GM23338 (cell line): ENCODE results near the gene USH1G. TPM values are rescaled to one million over a fixed set of nuclear protein-coding genes. Genes with fewer than 3 reads are reported as not detected.

Experiments
- ATAC-seq: fragments of 200-7000 bp; cut with Tn5 transposase; 3 replicates; pipeline ENCODE4 v1.9.1; 2020
- DNase-seq: peaks from one replicate; pipeline ENCODE4 v3.0.0-alpha.2; 2015; ENCODE audit warnings: low spot score
- H2AFZ ChIP-seq: fragments of 200-600 bp; sonication (generic); 2 replicates; pipeline ENCODE4 v1.8.0; 2016; ENCODE audit warnings: antibody characterized with exemption, mild to moderate bottlenecking, moderate library complexity
- H3F3A ChIP-seq: fragments of 200-600 bp; sonication (generic); replicated peaks from 2 replicates; pipeline ENCODE4 v1.8.0; 2017; ENCODE audit warnings: antibody characterized with exemption, mixed run types, low read depth
- H3K27ac ChIP-seq: fragments of 200-600 bp; sonication (generic); 2 replicates; pipeline ENCODE4 v1.6.1; 2016; ENCODE audit warnings: low read depth
- H3K27me3 ChIP-seq: fragments of 200-600 bp; sonication (generic); 2 replicates; pipeline ENCODE4 v1.8.0; 2016; ENCODE audit warnings: mild to moderate bottlenecking, mixed run types, moderate library complexity; ENCODE audit not compliant: insufficient read depth
- H3K36me3 ChIP-seq: fragments of 200-600 bp; sonication (generic); 2 replicates; pipeline ENCODE4 v1.8.0; 2016; ENCODE audit warnings: mild to moderate bottlenecking; ENCODE audit not compliant: insufficient read depth
- H3K4me1 ChIP-seq: fragments of 200-600 bp; sonication (generic); 2 replicates; pipeline ENCODE4 v1.8.0; 2016; ENCODE audit warnings: mild to moderate bottlenecking, moderate library complexity; ENCODE audit not compliant: insufficient read depth
- H3K4me2 ChIP-seq: fragments of 200-600 bp; sonication (generic); 2 replicates; pipeline ENCODE4 v1.7.1; 2017; ENCODE audit warnings: mixed run types
- H3K4me3 ChIP-seq: fragments of 200-600 bp; sonication (generic); 2 replicates; pipeline ENCODE4 v1.6.1; 2016; ENCODE audit warnings: mixed run types
- H3K79me2 ChIP-seq: fragments of 200-600 bp; sonication (generic); replicated peaks from 2 replicates; pipeline ENCODE4 v1.8.0; 2017; ENCODE audit warnings: mild to moderate bottlenecking; ENCODE audit not compliant: insufficient read depth
- H3K9me2 ChIP-seq: fragments of 200-600 bp; sonication (generic); 2 replicates; pipeline ENCODE4 v1.8.0; 2017; ENCODE audit not compliant: insufficient read depth
- H4K20me1 ChIP-seq: fragments of 200-600 bp; sonication (generic); replicated peaks from 2 replicates; pipeline ENCODE4 v1.8.0; 2017; ENCODE audit warnings: mild to moderate bottlenecking; ENCODE audit not compliant: insufficient read depth
- H3K27ac Mint-ChIP-seq: 2 replicates; pipeline ENCODE4 v1.8.0; 2020; ENCODE audit warnings: inconsistent platforms, mild to moderate bottlenecking, moderate library complexity, mixed read lengths
- H3K27me3 Mint-ChIP-seq: 3 replicates; pipeline ENCODE4 v1.8.0; 2022; ENCODE audit warnings: low read depth, mild to moderate bottlenecking, moderate library complexity, mixed read lengths, inconsistent platforms; ENCODE audit not compliant: insufficient read depth, poor library complexity
- H3K36me3 Mint-ChIP-seq: 3 replicates; pipeline ENCODE4 v1.8.0; 2021; ENCODE audit warnings: low read depth, mild to moderate bottlenecking, inconsistent platforms, moderate library complexity, mixed read lengths
- H3K4me1 Mint-ChIP-seq: 3 replicates; pipeline ENCODE4 v1.8.0; 2020; ENCODE audit warnings: mild to moderate bottlenecking, inconsistent platforms, mixed read lengths
- H3K4me3 Mint-ChIP-seq: 3 replicates; pipeline ENCODE4 v1.8.0; 2021; ENCODE audit warnings: moderate library complexity, mild to moderate bottlenecking, inconsistent platforms, mixed read lengths
- H3K9me3 Mint-ChIP-seq: 3 replicates; pipeline ENCODE4 v1.8.0; 2020; ENCODE audit warnings: moderate library complexity, mild to moderate bottlenecking, inconsistent platforms, mixed read lengths
- CREB1 ChIP-seq: fragments of 250-450 bp; sonication (Bioruptor Pico); IDR thresholded peaks from 2 replicates; pipeline ENCODE4 v1.5.0; 2020; ENCODE audit warnings: low read depth, mild to moderate bottlenecking, moderate library complexity
- EZH2 ChIP-seq: fragments of 200-600 bp; sonication (generic); IDR thresholded peaks from one replicate; pipeline ENCODE4 v1.8.0; 2017; ENCODE audit warnings: antibody characterized with exemption, mild to moderate bottlenecking, low read depth; ENCODE audit not compliant: unreplicated experiment
- JUNB ChIP-seq: IDR thresholded peaks from one replicate; pipeline ENCODE4 v1.6.1; 2016; ENCODE audit warnings: antibody characterized with exemption; ENCODE audit not compliant: unreplicated experiment
- NANOG ChIP-seq: IDR thresholded peaks from 2 replicates; pipeline ENCODE4 v1.6.1; 2016; ENCODE audit warnings: antibody characterized with exemption, borderline replicate concordance
- POLR2AphosphoS5 ChIP-seq: IDR thresholded peaks from 2 replicates; pipeline ENCODE4 v1.6.1; 2016; ENCODE audit warnings: antibody characterized with exemption, low read depth
- STAT1 ChIP-seq: IDR thresholded peaks from one replicate; pipeline ENCODE4 v1.6.1; 2016; ENCODE audit warnings: antibody characterized with exemption; ENCODE audit not compliant: unreplicated experiment
- ZNF114 ChIP-seq: fragments of 250-450 bp; sonication (Bioruptor Pico); IDR thresholded peaks from 2 replicates; pipeline ENCODE4 v1.5.0; 2020; ENCODE audit warnings: mild to moderate bottlenecking, moderate library complexity
- ZNF331 ChIP-seq: fragments of 250-450 bp; sonication (Bioruptor Pico); IDR thresholded peaks from 2 replicates; pipeline ENCODE4 v1.5.0; 2020; ENCODE audit warnings: low read depth, mild to moderate bottlenecking, moderate library complexity
- polyA plus RNA-seq: library from polyadenylated mRNA; unstranded; fragments of >200 nt; fragmentation: Nextera tagmentation; extraction: Ambion mirVana; gene quantifications from 2 replicates; pipeline ENCODE4 v1.2.1, GENCODE V29; 2016
- total RNA-seq: library from RNA; depleted of rRNA; stranded (reverse); fragments of >200 nt; shearing (Covaris generic); gene quantifications from 2 replicates; pipeline ENCODE4 v1.2.3, GENCODE V29; 2014
- TF ChIP-seq, protein P1 (sequence below): IDR thresholded peaks from one replicate; pipeline ENCODE4 v1.6.1; 2018; ENCODE audit warnings: antibody characterized with exemption; ENCODE audit not compliant: unreplicated experiment
- TF ChIP-seq, protein P2 (sequence below): IDR thresholded peaks from 2 replicates; pipeline ENCODE4 v1.6.1; 2016; ENCODE audit warnings: antibody characterized with exemption
- TF ChIP-seq, protein P3 (sequence below), 2 experiments: fragments of 200-600 bp in 1 of 2; sonication (generic) in 1 of 2; conservative IDR thresholded peaks; 2 replicates each; pipeline versions ENCODE4 v1.5.1 to v1.6.1; 2016 to 2017; ENCODE audit warnings: antibody characterized with exemption in 2 of 2, low read depth in 2 of 2, mild to moderate bottlenecking in 2 of 2, moderate library complexity in 1 of 2
- TF ChIP-seq, protein P4 (sequence below): fragments of 250-450 bp; sonication (Bioruptor Pico); IDR thresholded peaks from 2 replicates; pipeline ENCODE4 v1.5.0; 2020; ENCODE audit warnings: mild to moderate bottlenecking, moderate library complexity

Gene USH1G
- total and polyA plus RNA-seq, 2 experiments from 2014 or later: 0.34 to 1.7 TPM

DNA sequence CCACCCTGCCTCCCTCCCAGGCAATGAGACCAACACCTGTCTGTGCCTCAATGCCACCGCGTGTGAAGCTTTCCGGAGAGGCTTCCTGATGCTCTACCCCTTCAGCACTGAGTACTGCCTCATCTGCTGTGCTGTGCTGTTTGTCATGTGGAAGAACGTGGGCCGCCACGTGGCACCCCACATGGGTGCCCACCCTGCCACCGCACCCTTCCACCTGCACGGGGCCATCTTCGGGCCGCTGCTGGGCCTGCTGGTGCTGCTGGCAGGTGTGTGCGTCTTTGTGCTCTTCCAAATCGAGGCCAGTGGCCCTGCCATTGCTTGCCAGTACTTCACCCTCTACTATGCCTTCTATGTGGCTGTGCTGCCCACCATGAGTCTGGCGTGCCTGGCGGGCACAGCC is 23.6 kb upstream of the USH1G start:
- no peak for ATAC-seq
- no peak overlapping the region for H3K27ac Mint-ChIP-seq
- H3K27me3 ChIP-seq: no peaks in the 10 kb centered on the region

More for the DNA sequence above, 23.6 kb upstream of the USH1G start:
- Mint-ChIP-seq H3K4me1 (peaks cover 13% of the 10 kb centered on the region), H3K36me3 (no peaks in the 10 kb centered on the region), H3K4me3 (no peak overlapping the region), H3K9me3 (no peaks in the 10 kb centered on the region), H3K27me3 (peaks cover 14% of the 10 kb centered on the region)
- Histone ChIP-seq H3K4me1 (0 out of 2 replicates have a peak, but pooled peaks cover 4% of the 10 kb centered on the region), H2AFZ (no peak overlapping the region), H3K4me2 (no peak overlapping the region), H4K20me1 (no peaks in the 10 kb centered on the region), H3K9me2 (no peaks in the 10 kb centered on the region), H3K79me2 (no peaks in the 10 kb centered on the region), H3K27ac (no peak overlapping the region), H3K36me3 (no peaks in the 10 kb centered on the region), H3F3A (no peaks in the 10 kb centered on the region), H3K4me3 (no peak overlapping the region)
- no peak for DNase-seq
- TF ChIP-seq JUNB (no peak), ZNF114 (no peak), POLR2AphosphoS5 (no peak), ZNF331 (CRISPR knock-in tag) (no peak), STAT1 (no peak), CREB1 (CRISPR knock-in tag) (no peak), EZH2 (no peak), NANOG (no peak)
- TF ChIP-seq, protein P1, sequence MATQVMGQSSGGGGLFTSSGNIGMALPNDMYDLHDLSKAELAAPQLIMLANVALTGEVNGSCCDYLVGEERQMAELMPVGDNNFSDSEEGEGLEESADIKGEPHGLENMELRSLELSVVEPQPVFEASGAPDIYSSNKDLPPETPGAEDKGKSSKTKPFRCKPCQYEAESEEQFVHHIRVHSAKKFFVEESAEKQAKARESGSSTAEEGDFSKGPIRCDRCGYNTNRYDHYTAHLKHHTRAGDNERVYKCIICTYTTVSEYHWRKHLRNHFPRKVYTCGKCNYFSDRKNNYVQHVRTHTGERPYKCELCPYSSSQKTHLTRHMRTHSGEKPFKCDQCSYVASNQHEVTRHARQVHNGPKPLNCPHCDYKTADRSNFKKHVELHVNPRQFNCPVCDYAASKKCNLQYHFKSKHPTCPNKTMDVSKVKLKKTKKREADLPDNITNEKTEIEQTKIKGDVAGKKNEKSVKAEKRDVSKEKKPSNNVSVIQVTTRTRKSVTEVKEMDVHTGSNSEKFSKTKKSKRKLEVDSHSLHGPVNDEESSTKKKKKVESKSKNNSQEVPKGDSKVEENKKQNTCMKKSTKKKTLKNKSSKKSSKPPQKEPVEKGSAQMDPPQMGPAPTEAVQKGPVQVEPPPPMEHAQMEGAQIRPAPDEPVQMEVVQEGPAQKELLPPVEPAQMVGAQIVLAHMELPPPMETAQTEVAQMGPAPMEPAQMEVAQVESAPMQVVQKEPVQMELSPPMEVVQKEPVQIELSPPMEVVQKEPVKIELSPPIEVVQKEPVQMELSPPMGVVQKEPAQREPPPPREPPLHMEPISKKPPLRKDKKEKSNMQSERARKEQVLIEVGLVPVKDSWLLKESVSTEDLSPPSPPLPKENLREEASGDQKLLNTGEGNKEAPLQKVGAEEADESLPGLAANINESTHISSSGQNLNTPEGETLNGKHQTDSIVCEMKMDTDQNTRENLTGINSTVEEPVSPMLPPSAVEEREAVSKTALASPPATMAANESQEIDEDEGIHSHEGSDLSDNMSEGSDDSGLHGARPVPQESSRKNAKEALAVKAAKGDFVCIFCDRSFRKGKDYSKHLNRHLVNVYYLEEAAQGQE: no peak
- TF ChIP-seq, protein P2, sequence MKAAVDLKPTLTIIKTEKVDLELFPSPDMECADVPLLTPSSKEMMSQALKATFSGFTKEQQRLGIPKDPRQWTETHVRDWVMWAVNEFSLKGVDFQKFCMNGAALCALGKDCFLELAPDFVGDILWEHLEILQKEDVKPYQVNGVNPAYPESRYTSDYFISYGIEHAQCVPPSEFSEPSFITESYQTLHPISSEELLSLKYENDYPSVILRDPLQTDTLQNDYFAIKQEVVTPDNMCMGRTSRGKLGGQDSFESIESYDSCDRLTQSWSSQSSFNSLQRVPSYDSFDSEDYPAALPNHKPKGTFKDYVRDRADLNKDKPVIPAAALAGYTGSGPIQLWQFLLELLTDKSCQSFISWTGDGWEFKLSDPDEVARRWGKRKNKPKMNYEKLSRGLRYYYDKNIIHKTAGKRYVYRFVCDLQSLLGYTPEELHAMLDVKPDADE: no peak
- TF ChIP-seq, protein P3, sequence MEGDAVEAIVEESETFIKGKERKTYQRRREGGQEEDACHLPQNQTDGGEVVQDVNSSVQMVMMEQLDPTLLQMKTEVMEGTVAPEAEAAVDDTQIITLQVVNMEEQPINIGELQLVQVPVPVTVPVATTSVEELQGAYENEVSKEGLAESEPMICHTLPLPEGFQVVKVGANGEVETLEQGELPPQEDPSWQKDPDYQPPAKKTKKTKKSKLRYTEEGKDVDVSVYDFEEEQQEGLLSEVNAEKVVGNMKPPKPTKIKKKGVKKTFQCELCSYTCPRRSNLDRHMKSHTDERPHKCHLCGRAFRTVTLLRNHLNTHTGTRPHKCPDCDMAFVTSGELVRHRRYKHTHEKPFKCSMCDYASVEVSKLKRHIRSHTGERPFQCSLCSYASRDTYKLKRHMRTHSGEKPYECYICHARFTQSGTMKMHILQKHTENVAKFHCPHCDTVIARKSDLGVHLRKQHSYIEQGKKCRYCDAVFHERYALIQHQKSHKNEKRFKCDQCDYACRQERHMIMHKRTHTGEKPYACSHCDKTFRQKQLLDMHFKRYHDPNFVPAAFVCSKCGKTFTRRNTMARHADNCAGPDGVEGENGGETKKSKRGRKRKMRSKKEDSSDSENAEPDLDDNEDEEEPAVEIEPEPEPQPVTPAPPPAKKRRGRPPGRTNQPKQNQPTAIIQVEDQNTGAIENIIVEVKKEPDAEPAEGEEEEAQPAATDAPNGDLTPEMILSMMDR (conservative IDR thresholded peaks at IDR 0.05; ENCODE audit: low read depth in 2 of 2): no peak
- TF ChIP-seq, protein P4, sequence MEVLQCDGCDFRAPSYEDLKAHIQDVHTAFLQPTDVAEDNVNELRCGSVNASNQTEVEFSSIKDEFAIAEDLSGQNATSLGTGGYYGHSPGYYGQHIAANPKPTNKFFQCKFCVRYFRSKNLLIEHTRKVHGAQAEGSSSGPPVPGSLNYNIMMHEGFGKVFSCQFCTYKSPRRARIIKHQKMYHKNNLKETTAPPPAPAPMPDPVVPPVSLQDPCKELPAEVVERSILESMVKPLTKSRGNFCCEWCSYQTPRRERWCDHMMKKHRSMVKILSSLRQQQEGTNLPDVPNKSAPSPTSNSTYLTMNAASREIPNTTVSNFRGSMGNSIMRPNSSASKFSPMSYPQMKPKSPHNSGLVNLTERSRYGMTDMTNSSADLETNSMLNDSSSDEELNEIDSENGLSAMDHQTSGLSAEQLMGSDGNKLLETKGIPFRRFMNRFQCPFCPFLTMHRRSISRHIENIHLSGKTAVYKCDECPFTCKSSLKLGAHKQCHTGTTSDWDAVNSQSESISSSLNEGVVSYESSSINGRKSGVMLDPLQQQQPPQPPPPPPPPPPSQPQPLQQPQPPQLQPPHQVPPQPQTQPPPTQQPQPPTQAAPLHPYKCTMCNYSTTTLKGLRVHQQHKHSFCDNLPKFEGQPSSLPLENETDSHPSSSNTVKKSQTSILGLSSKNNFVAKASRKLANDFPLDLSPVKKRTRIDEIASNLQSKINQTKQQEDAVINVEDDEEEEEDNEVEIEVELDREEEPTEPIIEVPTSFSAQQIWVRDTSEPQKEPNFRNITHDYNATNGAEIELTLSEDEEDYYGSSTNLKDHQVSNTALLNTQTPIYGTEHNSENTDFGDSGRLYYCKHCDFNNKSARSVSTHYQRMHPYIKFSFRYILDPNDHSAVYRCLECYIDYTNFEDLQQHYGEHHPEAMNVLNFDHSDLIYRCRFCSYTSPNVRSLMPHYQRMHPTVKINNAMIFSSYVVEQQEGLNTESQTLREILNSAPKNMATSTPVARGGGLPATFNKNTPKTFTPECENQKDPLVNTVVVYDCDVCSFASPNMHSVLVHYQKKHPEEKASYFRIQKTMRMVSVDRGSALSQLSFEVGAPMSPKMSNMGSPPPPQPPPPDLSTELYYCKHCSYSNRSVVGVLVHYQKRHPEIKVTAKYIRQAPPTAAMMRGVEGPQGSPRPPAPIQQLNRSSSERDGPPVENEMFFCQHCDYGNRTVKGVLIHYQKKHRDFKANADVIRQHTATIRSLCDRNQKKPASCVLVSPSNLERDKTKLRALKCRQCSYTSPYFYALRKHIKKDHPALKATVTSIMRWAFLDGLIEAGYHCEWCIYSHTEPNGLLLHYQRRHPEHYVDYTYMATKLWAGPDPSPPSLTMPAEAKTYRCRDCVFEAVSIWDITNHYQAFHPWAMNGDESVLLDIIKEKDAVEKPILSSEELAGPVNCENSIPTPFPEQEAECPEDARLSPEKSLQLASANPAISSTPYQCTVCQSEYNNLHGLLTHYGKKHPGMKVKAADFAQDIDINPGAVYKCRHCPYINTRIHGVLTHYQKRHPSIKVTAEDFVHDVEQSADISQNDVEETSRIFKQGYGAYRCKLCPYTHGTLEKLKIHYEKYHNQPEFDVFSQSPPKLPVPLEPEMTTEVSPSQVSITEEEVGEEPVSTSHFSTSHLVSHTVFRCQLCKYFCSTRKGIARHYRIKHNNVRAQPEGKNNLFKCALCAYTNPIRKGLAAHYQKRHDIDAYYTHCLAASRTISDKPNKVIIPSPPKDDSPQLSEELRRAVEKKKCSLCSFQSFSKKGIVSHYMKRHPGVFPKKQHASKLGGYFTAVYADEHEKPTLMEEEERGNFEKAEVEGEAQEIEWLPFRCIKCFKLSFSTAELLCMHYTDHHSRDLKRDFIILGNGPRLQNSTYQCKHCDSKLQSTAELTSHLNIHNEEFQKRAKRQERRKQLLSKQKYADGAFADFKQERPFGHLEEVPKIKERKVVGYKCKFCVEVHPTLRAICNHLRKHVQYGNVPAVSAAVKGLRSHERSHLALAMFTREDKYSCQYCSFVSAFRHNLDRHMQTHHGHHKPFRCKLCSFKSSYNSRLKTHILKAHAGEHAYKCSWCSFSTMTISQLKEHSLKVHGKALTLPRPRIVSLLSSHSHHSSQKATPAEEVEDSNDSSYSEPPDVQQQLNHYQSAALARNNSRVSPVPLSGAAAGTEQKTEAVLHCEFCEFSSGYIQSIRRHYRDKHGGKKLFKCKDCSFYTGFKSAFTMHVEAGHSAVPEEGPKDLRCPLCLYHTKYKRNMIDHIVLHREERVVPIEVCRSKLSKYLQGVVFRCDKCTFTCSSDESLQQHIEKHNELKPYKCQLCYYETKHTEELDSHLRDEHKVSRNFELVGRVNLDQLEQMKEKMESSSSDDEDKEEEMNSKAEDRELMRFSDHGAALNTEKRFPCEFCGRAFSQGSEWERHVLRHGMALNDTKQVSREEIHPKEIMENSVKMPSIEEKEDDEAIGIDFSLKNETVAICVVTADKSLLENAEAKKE: no peak
